K562 (cell line): Measurements from ENCODE around the gene ERGIC3. TPM values are rescaled to one million over a fixed set of nuclear protein-coding genes. Genes with fewer than 3 reads are reported as not detected.
A peak's percentile ranks its signal among the peaks of the same experiment; 100 is the strongest.

ENCODE experiments used
- ASH1L ChIP-seq: fragments of 450-650 bp; IDR thresholded peaks from 2 replicates; pipeline ENCODE4 v1.6.1; 2018; ENCODE audit warnings: borderline replicate concordance, mild to moderate bottlenecking, low read depth; ENCODE audit not compliant: partially characterized antibody
- BHLHE40 ChIP-seq: IDR thresholded peaks from 2 replicates; pipeline ENCODE4 v1.6.1; 2011; ENCODE audit warnings: low read length, improper control_type of control experiment
- CREM ChIP-seq: IDR thresholded peaks from 2 replicates; pipeline ENCODE4 v1.6.1; 2014; ENCODE audit warnings: antibody characterized with exemption, low read depth
- DACH1 ChIP-seq: fragments of 450-650 bp; IDR thresholded peaks from 2 replicates; pipeline ENCODE4 v1.6.1; 2018; ENCODE audit not compliant: partially characterized antibody
- FIP1L1 ChIP-seq: fragments of 200-400 bp; formaldehyde crosslinking; IDR thresholded peaks from 2 replicates; pipeline ENCODE4 v1.6.1; 2018; ENCODE audit warnings: mild to moderate bottlenecking, low read depth, low read length; ENCODE audit not compliant: poor library complexity, severe bottlenecking
- FOXJ2 ChIP-seq: fragments of 200-800 bp; sonication (Bioruptor generic); IDR thresholded peaks from 2 replicates; pipeline ENCODE4 v1.6.1; 2016; ENCODE audit warnings: missing genetic modification characterization, missing compliant biosample characterization
- GABPB1 ChIP-seq: sonication (generic); formaldehyde crosslinking; IDR thresholded peaks from 2 replicates; pipeline ENCODE4 v1.8.0; 2022; ENCODE audit warnings: mild to moderate bottlenecking, missing genetic modification reagents
- HLTF ChIP-seq: fragments of 450-650 bp; IDR thresholded peaks from 2 replicates; pipeline ENCODE4 v1.6.1; 2016
- KLF1 ChIP-seq: fragments of 450-650 bp; IDR thresholded peaks from 2 replicates; pipeline ENCODE4 v1.6.1; 2016; ENCODE audit warnings: missing genetic modification characterization, missing compliant biosample characterization
- MEF2D ChIP-seq: conservative IDR thresholded peaks from 2 replicates; pipeline ENCODE4 v1.6.1; 2016; ENCODE audit warnings: low read depth, missing genetic modification characterization, missing compliant biosample characterization
- POLR2AphosphoS2 ChIP-seq: IDR thresholded peaks from 2 replicates; pipeline ENCODE4 v1.6.1; 2012; ENCODE audit warnings: low read length, improper control_type of control experiment
- POU5F1 ChIP-seq: fragments of 150-350 bp; IDR thresholded peaks from 2 replicates; pipeline ENCODE4 v1.6.1; 2014; ENCODE audit warnings: borderline replicate concordance, low read length, low read depth, mild to moderate bottlenecking; ENCODE audit not compliant: partially characterized antibody
- SMAD3 ChIP-seq: fragments of 450-650 bp; formaldehyde crosslinking; conservative IDR thresholded peaks from 2 replicates; pipeline ENCODE4 v1.4.0; 2020; ENCODE audit warnings: mild to moderate bottlenecking
- SMAD4 ChIP-seq: fragments of 250-450 bp; sonication (Bioruptor Pico); conservative IDR thresholded peaks from 2 replicates; pipeline ENCODE4 v1.8.0; 2021; ENCODE audit warnings: inconsistent platforms, mild to moderate bottlenecking, moderate library complexity
- SMARCB1 ChIP-seq: IDR thresholded peaks from 2 replicates; pipeline ENCODE4 v1.6.1; 2011; ENCODE audit warnings: improper control_type of control experiment, low read depth; ENCODE audit not compliant: insufficient read length
- U2AF1 ChIP-seq: fragments of 200-400 bp; formaldehyde crosslinking; optimal IDR thresholded peaks from 2 replicates; pipeline ENCODE3; 2017; ENCODE audit warnings: mild to moderate bottlenecking, low read depth, low read length, moderate library complexity
- ZNF263 ChIP-seq: sonication (generic); formaldehyde crosslinking; IDR thresholded peaks from 2 replicates; pipeline ENCODE4 v1.8.0; 2022; ENCODE audit warnings: mild to moderate bottlenecking, missing genetic modification reagents, borderline replicate concordance
- ZNF584 ChIP-seq: fragments of 200-800 bp; sonication (Bioruptor generic); IDR thresholded peaks from 2 replicates; pipeline ENCODE4 v1.6.1; 2016; ENCODE audit warnings: low read depth, mild to moderate bottlenecking, missing genetic modification characterization, missing compliant biosample characterization
- polyA plus RNA-seq, 8 experiments: library from polyadenylated mRNA; depleted of rRNA in 4 of 8; stranded (reverse) in 5 of 8; unstranded in 3 of 8; fragments of >200 nt; fragmentation: Nextera tagmentation in 2 of 8; fragmentation: Illumina TruSeq in 1 of 8; extraction: Ambion mirVana in 2 of 8; extraction: Trizol in 1 of 8; gene quantifications; 2 replicates each; pipeline versions ENCODE4 v1.2.1 to v1.2.3, GENCODE V29; 2011 to 2014; ENCODE audit warnings: inconsistent platforms in 1 of 8, missing spikeins in 1 of 8
- total RNA-seq, 7 experiments: library from RNA; depleted of rRNA in 6 of 7; stranded (reverse); fragments of >200 nt in 6 of 7; fragmentation: Illumina TruSeq in 2 of 7; extraction: Trizol in 2 of 7; gene quantifications; 2 replicates each; pipeline versions ENCODE4 v1.2.1 to v1.2.3, GENCODE V29; 2011 to 2021; ENCODE audit warnings: low replicate concordance in 1 of 7
- TF ChIP-seq, protein P1 (sequence below): fragments of 250-450 bp; sonication (Bioruptor Pico); IDR thresholded peaks from 2 replicates; pipeline ENCODE4 v1.4.0; 2020
- TF ChIP-seq, protein P2 (sequence below), 2 experiments: IDR thresholded peaks; 2 replicates each; pipeline ENCODE4 v1.6.1; 2011; ENCODE audit warnings: borderline replicate concordance in 1 of 2, control low read depth in 1 of 2, low read depth in 1 of 2, low read length in 1 of 2, mild to moderate bottlenecking in 1 of 2, mixed read lengths in 1 of 2, moderate library complexity in 1 of 2; ENCODE audit not compliant: insufficient read depth in 1 of 2, insufficient read length in 1 of 2, poor library complexity in 1 of 2, severe bottlenecking in 1 of 2; ENCODE audit errors: extremely low read depth in 1 of 2
- TF ChIP-seq, protein P3 (sequence below), 2 experiments: fragments of 450-650 bp; IDR thresholded peaks; 2 replicates each; pipeline ENCODE4 v1.6.1; 2016
- TF ChIP-seq, protein P4 (sequence below): sonication (generic); formaldehyde crosslinking; IDR thresholded peaks from 2 replicates; pipeline ENCODE4 v1.8.1; 2023; ENCODE audit warnings: mild to moderate bottlenecking, missing genetic modification reagents

Gene ERGIC3
- total and polyA plus RNA-seq, 9 of the 15 experiments (the other 6 are each of a cell fraction or from before 2014, with no cell fraction given), result 121 to 278 (median 184) TPM

DNA sequence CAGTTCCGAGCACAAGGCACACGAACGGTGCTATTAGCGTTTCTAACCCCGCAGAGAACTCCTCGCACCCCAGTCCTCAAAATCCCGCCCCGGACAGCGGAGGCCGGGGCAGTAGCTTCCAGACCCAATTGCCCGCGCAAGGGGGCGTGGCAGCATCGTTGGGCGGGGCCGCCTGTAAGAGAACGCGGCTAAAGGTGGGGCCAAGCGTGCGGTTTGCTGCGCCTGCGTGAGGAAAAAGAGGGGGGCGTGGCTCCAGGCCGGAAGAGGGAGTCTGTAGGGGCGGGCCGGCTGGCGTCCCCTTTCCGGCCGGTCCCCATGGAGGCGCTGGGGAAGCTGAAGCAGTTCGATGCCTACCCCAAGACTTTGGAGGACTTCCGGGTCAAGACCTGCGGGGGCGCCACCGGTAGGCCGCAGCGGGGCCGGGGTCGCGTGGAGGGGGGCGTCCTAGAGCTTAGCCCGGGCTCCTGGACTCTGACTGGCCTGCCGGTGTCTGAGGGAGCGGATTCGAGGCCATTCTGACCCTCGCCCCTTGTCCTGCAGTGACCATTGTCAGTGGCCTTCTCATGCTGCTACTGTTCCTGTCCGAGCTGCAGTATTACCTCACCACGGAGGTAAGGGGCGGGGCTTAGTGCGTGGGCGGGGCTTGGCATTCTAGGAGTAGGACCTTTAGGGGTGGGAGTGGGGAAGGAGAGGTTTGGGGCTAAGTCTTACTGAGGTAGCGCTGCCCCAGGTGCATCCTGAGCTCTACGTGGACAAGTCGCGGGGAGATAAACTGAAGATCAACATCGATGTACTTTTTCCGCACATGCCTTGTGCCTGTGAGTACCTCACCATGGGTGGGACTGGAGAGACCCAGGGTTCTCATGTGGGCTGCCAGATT is at the start of gene ERGIC3 (continued):
- TF ChIP-seq ZNF263 (CRISPR knock-in tag) (no peak), SMAD4 (CRISPR knock-in tag) (0 out of 2 replicates have a peak, but pooled peaks have one; percentile 16), BHLHE40 (no peak), POLR2AphosphoS2 (no peak), KLF1 (tag) (no peak), FOXJ2 (no peak), SMAD3 (no peak), ASH1L (no peak), GABPB1 (CRISPR knock-in tag) (peak; percentile 98), DACH1 (no peak), U2AF1 (no peak), CREM (no peak), MEF2D (tag) (no peak), SMARCB1 (no peak), HLTF (no peak; the same call in 1 of the 2 replicates), FIP1L1 (peak; percentile 64), POU5F1 (peak; percentile 38), ZNF584 (CRISPR knock-in tag) (no peak)
- TF ChIP-seq, protein P1, sequence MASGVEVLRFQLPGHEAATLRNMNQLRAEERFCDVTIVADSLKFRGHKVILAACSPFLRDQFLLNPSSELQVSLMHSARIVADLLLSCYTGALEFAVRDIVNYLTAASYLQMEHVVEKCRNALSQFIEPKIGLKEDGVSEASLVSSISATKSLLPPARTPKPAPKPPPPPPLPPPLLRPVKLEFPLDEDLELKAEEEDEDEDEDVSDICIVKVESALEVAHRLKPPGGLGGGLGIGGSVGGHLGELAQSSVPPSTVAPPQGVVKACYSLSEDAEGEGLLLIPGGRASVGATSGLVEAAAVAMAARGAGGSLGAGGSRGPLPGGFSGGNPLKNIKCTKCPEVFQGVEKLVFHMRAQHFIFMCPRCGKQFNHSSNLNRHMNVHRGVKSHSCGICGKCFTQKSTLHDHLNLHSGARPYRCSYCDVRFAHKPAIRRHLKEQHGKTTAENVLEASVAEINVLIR (CRISPR knock-in tag), result no peak
- TF ChIP-seq, protein P2, sequence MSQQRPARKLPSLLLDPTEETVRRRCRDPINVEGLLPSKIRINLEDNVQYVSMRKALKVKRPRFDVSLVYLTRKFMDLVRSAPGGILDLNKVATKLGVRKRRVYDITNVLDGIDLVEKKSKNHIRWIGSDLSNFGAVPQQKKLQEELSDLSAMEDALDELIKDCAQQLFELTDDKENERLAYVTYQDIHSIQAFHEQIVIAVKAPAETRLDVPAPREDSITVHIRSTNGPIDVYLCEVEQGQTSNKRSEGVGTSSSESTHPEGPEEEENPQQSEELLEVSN (IDR thresholded peaks at IDR 0.05; ENCODE audit: borderline replicate concordance in 1 of 2, extremely low read depth in 1 of 2, insufficient read depth in 1 of 2, insufficient read length in 1 of 2, low read depth in 1 of 2, low read length in 1 of 2, poor library complexity in 1 of 2, severe bottlenecking in 1 of 2), result peak; percentile 67 to 94
- TF ChIP-seq, protein P3, sequence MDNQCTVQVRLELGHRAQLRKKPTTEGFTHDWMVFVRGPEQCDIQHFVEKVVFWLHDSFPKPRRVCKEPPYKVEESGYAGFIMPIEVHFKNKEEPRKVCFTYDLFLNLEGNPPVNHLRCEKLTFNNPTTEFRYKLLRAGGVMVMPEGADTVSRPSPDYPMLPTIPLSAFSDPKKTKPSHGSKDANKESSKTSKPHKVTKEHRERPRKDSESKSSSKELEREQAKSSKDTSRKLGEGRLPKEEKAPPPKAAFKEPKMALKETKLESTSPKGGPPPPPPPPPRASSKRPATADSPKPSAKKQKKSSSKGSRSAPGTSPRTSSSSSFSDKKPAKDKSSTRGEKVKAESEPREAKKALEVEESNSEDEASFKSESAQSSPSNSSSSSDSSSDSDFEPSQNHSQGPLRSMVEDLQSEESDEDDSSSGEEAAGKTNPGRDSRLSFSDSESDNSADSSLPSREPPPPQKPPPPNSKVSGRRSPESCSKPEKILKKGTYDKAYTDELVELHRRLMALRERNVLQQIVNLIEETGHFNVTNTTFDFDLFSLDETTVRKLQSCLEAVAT (IDR thresholded peaks at IDR 0.05), result no peak
- TF ChIP-seq, protein P4, sequence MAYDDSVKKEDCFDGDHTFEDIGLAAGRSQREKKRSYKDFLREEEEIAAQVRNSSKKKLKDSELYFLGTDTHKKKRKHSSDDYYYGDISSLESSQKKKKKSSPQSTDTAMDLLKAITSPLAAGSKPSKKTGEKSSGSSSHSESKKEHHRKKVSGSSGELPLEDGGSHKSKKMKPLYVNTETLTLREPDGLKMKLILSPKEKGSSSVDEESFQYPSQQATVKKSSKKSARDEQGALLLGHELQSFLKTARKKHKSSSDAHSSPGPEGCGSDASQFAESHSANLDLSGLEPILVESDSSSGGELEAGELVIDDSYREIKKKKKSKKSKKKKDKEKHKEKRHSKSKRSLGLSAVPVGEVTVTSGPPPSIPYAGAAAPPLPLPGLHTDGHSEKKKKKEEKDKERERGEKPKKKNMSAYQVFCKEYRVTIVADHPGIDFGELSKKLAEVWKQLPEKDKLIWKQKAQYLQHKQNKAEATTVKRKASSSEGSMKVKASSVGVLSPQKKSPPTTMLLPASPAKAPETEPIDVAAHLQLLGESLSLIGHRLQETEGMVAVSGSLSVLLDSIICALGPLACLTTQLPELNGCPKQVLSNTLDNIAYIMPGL (CRISPR knock-in tag), result 0 out of 2 replicates have a peak, but pooled peaks have one; percentile 40
